T-helper 1 cell treated with Interleukin-12 subunit alpha and Interleukin-12 subunit beta and Interleukin-4 antibody, amounts not matched to agents 30 ng/mL and 1 ng/mL, for 36 hours (primary cell): ENCODE results near the gene VN1R5. TPM values are rescaled to one million over a fixed set of nuclear protein-coding genes. Genes with fewer than 3 reads are reported as not detected.

Experiments
- intact Hi-C: fragments of 100-400 bp; cut with micrococcal nuclease; formaldehyde crosslinking; loops from one replicate; pipeline ENCODE4 v1.15.1; 2024
- total RNA-seq: library from RNA; stranded (reverse); gene quantifications from 2 replicates; pipeline ENCODE4 v1.2.3, GENCODE V29; 2022

VN1R5 gene
- total RNA-seq, 1 donor from 2014 or later: not detected

GRCh38 chr1:247299723-247300381 lies 44.0 kb downstream of the VN1R5 start:
- intact Hi-C loops: no loop called here

- intact Hi-C loops: no loop called here
Measured at GRCh38 chr1:247300491-247301175, 44.8 kb downstream of the VN1R5 start.

GRCh38 chr1:247301176-247301540 lies 45.3 kb downstream of the VN1R5 start:
- intact Hi-C loops: no loop called here

GRCh38 chr1:247303216-247303615 lies 47.3 kb downstream of the VN1R5 start:
- intact Hi-C loops: no loop called here

- intact Hi-C loops: no loop called here
Measured at GRCh38 chr1:247304031-247304430, 48.2 kb downstream of the VN1R5 start.

Other genes with a start within 250 kb of the VN1R5 start
- gene ZNF695, start 248.0 kb upstream of the VN1R5 start, total RNA-seq: 0.17 TPM in 1 of 2 replicates, not detected in the other
- gene ZNF670, start 177.3 kb upstream of the VN1R5 start, total RNA-seq: 1.1 and 1.3 TPM in 2 replicates
- 7.8 and 10.4 TPM in 2 replicates for gene ZNF669, start 151.7 kb upstream of the VN1R5 start, total RNA-seq
- gene ZNF124, start 84.1 kb upstream of the VN1R5 start, total RNA-seq: 14.1 and 16.4 TPM in 2 replicates
- gene ZNF496, start 75.8 kb downstream of the VN1R5 start, total RNA-seq: 6.1 and 7.2 TPM in 2 replicates
- gene NLRP3, start 160.1 kb downstream of the VN1R5 start, total RNA-seq: 0.20 and 0.27 TPM in 2 replicates
- gene OR2B11, start 202.0 kb downstream of the VN1R5 start, total RNA-seq: not detected in 2 replicates